ENCODE measurements around the gene EXOC6B. TPM values are rescaled to one million over a fixed set of nuclear protein-coding genes. Genes with fewer than 3 reads are reported as not detected.

The EXOC6B gene
- total RNA-seq, 3 donors from 2014 or later, result 32.2 to 49.2 (median 37.0) TPM

DNA sequence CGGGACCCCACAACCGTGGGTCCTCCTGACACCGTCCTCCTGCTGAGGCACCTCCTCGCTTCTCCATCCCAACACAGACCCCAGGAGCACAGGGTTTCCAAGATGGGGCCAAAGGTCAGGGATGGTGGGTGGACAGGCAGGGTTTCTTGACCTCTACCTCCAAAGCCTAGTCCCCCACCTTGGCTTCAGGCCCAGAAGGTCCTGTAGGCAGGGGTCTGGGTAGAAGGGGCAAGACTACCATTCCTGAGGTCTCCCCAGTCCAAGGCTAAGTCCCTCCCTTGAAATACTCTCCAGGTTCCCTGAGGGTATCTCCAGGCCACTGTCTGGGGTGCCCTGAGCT is 685.2 kb downstream of the EXOC6B start:
- Histone ChIP-seq H3K4me3 (no peak overlapping the region), H3K27me3 (peaks cover 5 to 25% of the 10 kb centered on the region in 2 donors), H3K9me3 (no peaks in the 10 kb centered on the region), H3K36me3 (no peaks in the 10 kb centered on the region), H3K4me1 (peaks cover 13 to 17% of the 10 kb centered on the region in 2 donors), H3K27ac (no peak overlapping the region)
- no peak for TF ChIP-seq POLR2AphosphoS5 (IDR thresholded peaks at IDR 0.05)
- intact Hi-C loops (cut with DNase I; ENCODE audit: low total_unique reads), result loop anchor here (10.0 kb wide), 1 partner anchor 216 kb away; no protein-coding TSS in a partner anchor
- no peak for DNase-seq (ENCODE audit: low spot score in 2 of 2)

DNA sequence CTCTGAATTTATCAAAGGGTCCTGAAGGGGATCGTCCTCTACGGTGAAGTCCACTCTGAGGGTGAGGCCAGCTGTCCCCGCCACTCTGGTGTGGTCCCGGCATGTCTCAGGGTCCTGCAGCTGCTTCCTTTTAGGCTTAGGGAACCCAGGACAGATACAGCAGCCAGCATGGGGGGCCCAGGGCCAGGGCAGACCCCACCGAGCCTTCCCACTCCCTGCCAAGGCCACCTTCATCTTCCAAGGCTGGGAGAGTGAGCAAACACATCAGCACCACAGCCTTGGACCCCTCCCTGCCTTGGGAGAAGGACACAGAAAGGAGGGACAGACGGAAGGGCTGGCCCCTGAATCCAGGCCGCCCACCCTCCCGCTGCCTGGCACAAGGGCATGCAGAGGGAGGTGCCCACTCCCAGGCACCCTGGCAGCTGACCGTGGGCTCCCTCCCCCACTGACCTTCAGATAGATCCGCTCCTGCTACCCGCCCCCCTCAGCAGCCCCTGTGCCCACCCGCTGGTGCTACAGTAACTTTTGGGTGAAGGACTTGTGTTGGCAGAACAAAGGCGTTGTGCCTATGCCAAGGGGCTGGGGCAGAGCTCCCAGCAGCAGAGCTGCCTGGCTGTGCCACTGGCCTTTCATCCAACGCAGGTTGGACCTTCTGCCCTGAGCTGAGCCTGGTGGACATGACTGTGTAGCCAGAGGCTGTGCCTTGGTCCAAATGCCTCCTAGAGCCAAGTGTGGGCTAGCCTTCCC is 685.8 kb downstream of the EXOC6B start:
- Histone ChIP-seq H3K9me3 (no peaks in the 10 kb centered on the region), H3K4me3 (no peak overlapping the region), H3K36me3 (no peaks in the 10 kb centered on the region), H3K27me3 (peaks cover 2 to 19% of the 10 kb centered on the region in 2 donors), H3K4me1 (peaks cover 8 to 12% of the 10 kb centered on the region in 2 donors), H3K27ac (no peak overlapping the region)
- TF ChIP-seq, protein P1, sequence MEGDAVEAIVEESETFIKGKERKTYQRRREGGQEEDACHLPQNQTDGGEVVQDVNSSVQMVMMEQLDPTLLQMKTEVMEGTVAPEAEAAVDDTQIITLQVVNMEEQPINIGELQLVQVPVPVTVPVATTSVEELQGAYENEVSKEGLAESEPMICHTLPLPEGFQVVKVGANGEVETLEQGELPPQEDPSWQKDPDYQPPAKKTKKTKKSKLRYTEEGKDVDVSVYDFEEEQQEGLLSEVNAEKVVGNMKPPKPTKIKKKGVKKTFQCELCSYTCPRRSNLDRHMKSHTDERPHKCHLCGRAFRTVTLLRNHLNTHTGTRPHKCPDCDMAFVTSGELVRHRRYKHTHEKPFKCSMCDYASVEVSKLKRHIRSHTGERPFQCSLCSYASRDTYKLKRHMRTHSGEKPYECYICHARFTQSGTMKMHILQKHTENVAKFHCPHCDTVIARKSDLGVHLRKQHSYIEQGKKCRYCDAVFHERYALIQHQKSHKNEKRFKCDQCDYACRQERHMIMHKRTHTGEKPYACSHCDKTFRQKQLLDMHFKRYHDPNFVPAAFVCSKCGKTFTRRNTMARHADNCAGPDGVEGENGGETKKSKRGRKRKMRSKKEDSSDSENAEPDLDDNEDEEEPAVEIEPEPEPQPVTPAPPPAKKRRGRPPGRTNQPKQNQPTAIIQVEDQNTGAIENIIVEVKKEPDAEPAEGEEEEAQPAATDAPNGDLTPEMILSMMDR (IDR thresholded peaks at IDR 0.05), result no peak
- TF ChIP-seq POLR2AphosphoS5 (IDR thresholded peaks at IDR 0.05) (no peak), POLR2A (IDR thresholded peaks at IDR 0.05) (no peak)
- intact Hi-C loops (cut with DNase I; ENCODE audit: low total_unique reads), result loop anchor here (10.0 kb wide), 2 partner anchors 215 to 585 kb away; no protein-coding TSS in a partner anchor
- no peak for DNase-seq (ENCODE audit: low spot score in 2 of 2)

DNA sequence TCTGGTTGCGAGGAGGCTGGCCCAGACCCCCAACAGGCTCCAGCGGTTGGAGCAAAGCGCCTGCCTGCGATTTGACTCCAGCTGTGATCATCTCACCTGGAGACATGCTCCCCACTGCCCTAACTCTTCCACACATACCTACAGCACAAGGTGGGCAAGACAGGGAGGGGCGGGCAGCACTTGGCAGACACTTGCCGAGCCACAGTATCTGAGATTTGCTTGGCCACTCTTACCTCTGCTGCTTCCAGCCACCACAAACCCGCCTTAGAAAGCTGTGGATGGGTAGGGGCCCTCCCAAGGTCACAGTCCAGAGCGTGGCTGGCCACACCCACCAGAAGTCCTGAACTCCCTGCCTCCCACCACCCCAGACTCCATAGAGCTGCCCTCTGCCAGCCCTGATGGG is 686.4 kb downstream of the EXOC6B start:
- TF ChIP-seq POLR2AphosphoS5 (IDR thresholded peaks at IDR 0.05) (no peak), POLR2A (IDR thresholded peaks at IDR 0.05) (no peak)
- TF ChIP-seq, protein P1 (IDR thresholded peaks at IDR 0.05), result no peak
- Histone ChIP-seq H3K4me3 (no peak overlapping the region), H3K4me1 (peaks cover 6% of the 10 kb centered on the region in 2 donors), H3K9me3 (no peaks in the 10 kb centered on the region), H3K27ac (no peak overlapping the region), H3K36me3 (no peaks in the 10 kb centered on the region), H3K27me3 (peaks cover 0 to 13% of the 10 kb centered on the region in 2 donors)
- no peak for DNase-seq (ENCODE audit: low spot score in 2 of 2)
- intact Hi-C loops (cut with DNase I; ENCODE audit: low total_unique reads), result loop anchor here (10.0 kb wide), 1 partner anchor 585 kb away; no protein-coding TSS in a partner anchor

DNA sequence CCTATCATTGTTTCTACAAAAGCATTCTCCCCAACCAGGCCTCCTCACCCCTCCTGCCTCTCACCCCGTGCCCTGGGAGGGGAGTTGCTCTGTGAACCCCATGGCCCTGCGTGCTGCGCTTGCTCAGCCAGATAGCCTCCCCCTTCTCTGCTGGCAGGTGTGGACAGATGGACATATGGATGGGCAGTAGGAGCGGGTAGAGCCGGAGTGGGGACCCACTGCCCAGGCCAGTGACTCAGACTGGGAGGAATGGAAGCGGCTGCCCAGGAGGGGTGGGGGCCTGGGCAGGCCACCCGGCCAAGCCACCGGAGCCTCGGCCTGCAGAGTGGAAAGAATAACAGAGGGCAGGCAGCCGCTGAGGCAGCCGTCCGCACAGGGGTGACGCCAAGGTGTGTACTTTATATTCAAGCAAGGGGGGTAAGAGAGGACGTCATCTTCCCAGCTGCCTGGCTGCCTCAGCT is 686.9 kb downstream of the EXOC6B start:
- H3K27ac ChIP-seq, result no peak overlapping the region
- H3K4me1 ChIP-seq, result peaks cover under 1 to 6% of the 10 kb centered on the region in 2 donors
- no peak for DNase-seq (ENCODE audit: low spot score in 2 of 2)
- H3K36me3 ChIP-seq, result no peaks in the 10 kb centered on the region
- intact Hi-C loops (cut with DNase I; ENCODE audit: low total_unique reads), result loop anchor here (10.0 kb wide), 1 partner anchor 584 kb away; no protein-coding TSS in a partner anchor
- no peak for TF ChIP-seq POLR2AphosphoS5 (IDR thresholded peaks at IDR 0.05)
- TF ChIP-seq, protein P1 (IDR thresholded peaks at IDR 0.05), result no peak
- no peak for TF ChIP-seq POLR2A (IDR thresholded peaks at IDR 0.05)
- no peak overlapping the region for H3K4me3 ChIP-seq
- peaks cover 0 to 8% of the 10 kb centered on the region in 2 donors for H3K27me3 ChIP-seq
- no peaks in the 10 kb centered on the region for H3K9me3 ChIP-seq

DNA sequence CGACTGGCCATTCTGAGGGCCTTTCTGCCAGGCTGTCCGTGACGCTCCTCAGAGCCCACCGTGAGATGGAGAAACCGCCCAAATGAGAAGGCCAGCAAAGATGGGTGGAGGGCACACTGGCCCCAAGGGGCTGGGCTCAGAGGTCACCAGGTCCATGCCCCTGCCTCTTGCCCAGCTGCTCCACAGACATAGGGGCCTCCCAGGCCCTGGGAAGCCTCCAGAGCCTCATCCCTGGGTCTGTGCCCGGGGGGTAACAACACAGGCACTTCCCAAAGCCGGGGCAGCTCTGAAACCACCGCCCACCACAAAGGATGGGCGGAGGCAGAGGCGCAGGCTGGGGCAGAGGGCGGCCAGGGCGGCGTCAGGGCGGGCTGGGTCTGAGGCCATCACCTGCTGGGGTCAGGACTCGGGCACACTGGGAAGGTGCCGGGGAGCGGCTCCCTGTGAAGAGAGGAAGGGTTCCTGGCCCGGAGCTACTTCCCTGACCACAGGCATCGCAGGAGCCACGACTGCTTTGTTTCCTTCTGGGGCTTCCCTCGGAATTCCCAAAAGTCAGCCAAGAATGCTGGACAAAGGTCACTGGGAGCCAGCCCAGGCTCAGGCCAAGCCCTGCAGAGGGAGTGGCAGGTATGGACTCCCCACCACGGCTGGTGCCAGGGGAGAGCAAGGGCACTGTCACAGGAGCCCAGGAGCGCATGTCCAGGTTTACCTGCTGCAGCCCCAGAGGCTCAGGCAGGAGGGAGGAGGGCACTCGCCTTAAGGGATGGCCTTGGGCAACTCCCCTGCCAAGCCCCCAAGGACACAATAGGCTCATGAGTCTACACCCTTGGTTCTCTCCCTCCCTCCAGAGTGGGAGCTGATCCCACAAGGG is 687.6 kb downstream of the EXOC6B start:
- DNase-seq (ENCODE audit: low spot score in 2 of 2), result peak in 1 of 2 donors; percentile 49
- Histone ChIP-seq H3K4me1 (peaks cover 0 to 6% of the 10 kb centered on the region in 2 donors), H3K27me3 (peaks cover 0 to 1% of the 10 kb centered on the region in 2 donors), H3K4me3 (no peak overlapping the region), H3K36me3 (no peaks in the 10 kb centered on the region), H3K9me3 (no peaks in the 10 kb centered on the region), H3K27ac (no peak overlapping the region)
- intact Hi-C loops (cut with DNase I; ENCODE audit: low total_unique reads), result loop anchor here (10.0 kb wide), 1 partner anchor 583 kb away; no protein-coding TSS in a partner anchor
- TF ChIP-seq, protein P1 (IDR thresholded peaks at IDR 0.05), result no peak
- TF ChIP-seq POLR2AphosphoS5 (IDR thresholded peaks at IDR 0.05) (no peak), POLR2A (IDR thresholded peaks at IDR 0.05) (no peak)
